Fibroblast of the aortic adventitia (primary cell): Measurements from ENCODE around the gene COL9A3. TPM values are rescaled to one million over a fixed set of nuclear protein-coding genes. Genes with fewer than 3 reads are reported as not detected.
A peak's percentile ranks its signal among the peaks of the same experiment; 100 is the strongest.

Experiments used
- DNase-seq: peaks from one replicate; pipeline ENCODE4 v3.0.0-alpha.2; 2010; ENCODE audit warnings: low read depth
- H3K4me3 ChIP-seq: 2 replicates; pipeline ENCODE4 v1.5.1; 2011; ENCODE audit warnings: low read depth, mild to moderate bottlenecking, control low read depth, low read length, moderate library complexity
- CTCF ChIP-seq: IDR thresholded peaks from 2 replicates; pipeline ENCODE4 v1.5.1; 2011; ENCODE audit warnings: mild to moderate bottlenecking, low read length, control low read depth, inconsistent platforms; ENCODE audit not compliant: insufficient read depth
- total RNA-seq: library from RNA; depleted of rRNA; stranded (reverse); fragments of >200 nt; gene quantifications from 2 replicates; pipeline ENCODE4 v1.2.3, GENCODE V29; 2012; ENCODE audit warnings: low replicate concordance

Gene COL9A3
- total RNA-seq, 1 donor, result 0.36 TPM

- H3K4me3 ChIP-seq, result no peak overlapping the region
- TF ChIP-seq CTCF, result no peak
- no peak for DNase-seq
Measured at GRCh38 chr20:62882426-62882825, 65.6 kb downstream of the COL9A3 start.

GRCh38 chr20:62884556-62884955 lies 67.7 kb downstream of the COL9A3 start:
- no peak for TF ChIP-seq CTCF
- DNase-seq, result no peak
- H3K4me3 ChIP-seq, result no peak overlapping the region

GRCh38 chr20:62885046-62885895 lies 68.4 kb downstream of the COL9A3 start:
- no peak overlapping the region for H3K4me3 ChIP-seq
- TF ChIP-seq CTCF, result no peak
- DNase-seq, result no peak

GRCh38 chr20:62885896-62886708 lies 69.3 kb downstream of the COL9A3 start:
- no peak overlapping the region for H3K4me3 ChIP-seq
- TF ChIP-seq CTCF, result no peak
- DNase-seq, result no peak

- H3K4me3 ChIP-seq, result no peak overlapping the region
- TF ChIP-seq CTCF, result no peak
- DNase-seq, result no peak
Measured at GRCh38 chr20:62886709-62887058, 69.8 kb downstream of the COL9A3 start.

GRCh38 chr20:62887152-62887859 lies 70.5 kb downstream of the COL9A3 start:
- no peak overlapping the region for H3K4me3 ChIP-seq
- no peak for TF ChIP-seq CTCF
- peak; percentile 66 for DNase-seq
